Neural progenitor cell (in vitro differentiated cells): ENCODE data around the gene DCUN1D1. TPM values are rescaled to one million over a fixed set of nuclear protein-coding genes. Genes with fewer than 3 reads are reported as not detected.

Experiments
- DNase-seq: peaks from one replicate; pipeline ENCODE4 v3.0.0-alpha.2; 2016; ENCODE audit warnings: low spot score
- H2AFZ ChIP-seq: fragments of 200-600 bp; sonication (generic); replicated peaks from 2 replicates; pipeline ENCODE4 v1.6.1; 2016; ENCODE audit warnings: antibody characterized with exemption
- H3F3A ChIP-seq: fragments of 200-600 bp; sonication (generic); 2 replicates; pipeline ENCODE4 v1.6.1; 2016; ENCODE audit warnings: antibody characterized with exemption, low read depth
- H3K27ac ChIP-seq: fragments of 200-600 bp; sonication (generic); 2 replicates; pipeline ENCODE4 v1.5.1; 2016; ENCODE audit warnings: mild to moderate bottlenecking
- H3K27me3 ChIP-seq: fragments of 200-600 bp; sonication (generic); 2 replicates; pipeline ENCODE4 v1.6.1; 2016; ENCODE audit warnings: mild to moderate bottlenecking, moderate library complexity
- H3K36me3 ChIP-seq: fragments of 200-600 bp; sonication (generic); 2 replicates; pipeline ENCODE4 v1.5.1; 2016
- H3K4me1 ChIP-seq: fragments of 200-600 bp; sonication (generic); 2 replicates; pipeline ENCODE4 v1.6.1; 2016; ENCODE audit warnings: mixed run types
- H3K4me2 ChIP-seq: fragments of 200-600 bp; sonication (generic); 2 replicates; pipeline ENCODE4 v1.6.1; 2016
- H3K4me3 ChIP-seq: fragments of 200-600 bp; sonication (generic); 2 replicates; pipeline ENCODE4 v1.5.1; 2016
- H3K79me2 ChIP-seq: fragments of 200-600 bp; sonication (generic); 2 replicates; pipeline ENCODE4 v1.6.1; 2016; ENCODE audit warnings: low read depth
- H3K9ac ChIP-seq: fragments of 200-600 bp; sonication (generic); 2 replicates; pipeline ENCODE4 v1.6.1; 2016
- H3K9me3 ChIP-seq: fragments of 200-600 bp; sonication (generic); 2 replicates; pipeline ENCODE4 v1.5.1; 2016; ENCODE audit warnings: low read depth
- H4K20me1 ChIP-seq: fragments of 200-600 bp; sonication (generic); 2 replicates; pipeline ENCODE4 v1.6.1; 2016; ENCODE audit warnings: low read depth
- H3K27ac Mint-ChIP-seq: 3 replicates; pipeline ENCODE4 v1.8.0; 2021; ENCODE audit warnings: mixed read lengths
- H3K27me3 Mint-ChIP-seq: 2 replicates; pipeline ENCODE4 v1.8.0; 2022; ENCODE audit warnings: low read depth, mild to moderate bottlenecking, inconsistent platforms, moderate library complexity, mixed read lengths; ENCODE audit not compliant: insufficient read depth
- H3K36me3 Mint-ChIP-seq: 3 replicates; pipeline ENCODE4 v1.8.0; 2021; ENCODE audit warnings: mixed read lengths
- H3K4me1 Mint-ChIP-seq: 3 replicates; pipeline ENCODE4 v1.8.0; 2021; ENCODE audit warnings: mixed read lengths
- H3K4me3 Mint-ChIP-seq: 3 replicates; pipeline ENCODE4 v1.8.0; 2021; ENCODE audit warnings: mild to moderate bottlenecking, moderate library complexity, mixed read lengths
- H3K9me3 Mint-ChIP-seq: 3 replicates; pipeline ENCODE4 v1.8.0; 2020; ENCODE audit warnings: mixed read lengths
- EZH2 ChIP-seq: fragments of 200-600 bp; sonication (generic); IDR thresholded peaks from 2 replicates; pipeline ENCODE4 v1.6.1; 2017; ENCODE audit warnings: antibody characterized with exemption, mild to moderate bottlenecking, moderate library complexity
- EZH2phosphoT487 ChIP-seq: fragments of 200-600 bp; sonication (generic); IDR thresholded peaks from 2 replicates; pipeline ENCODE4 v1.6.1; 2017; ENCODE audit warnings: antibody characterized with exemption
- total RNA-seq: library from RNA; depleted of rRNA; stranded (reverse); fragments of >200 nt; gene quantifications from 2 replicates; pipeline ENCODE4 v1.2.3, GENCODE V29; 2015; ENCODE audit warnings: low replicate concordance
- TF ChIP-seq, protein P1 (sequence below): fragments of 200-600 bp; sonication (generic); IDR thresholded peaks from 2 replicates; pipeline ENCODE4 v1.5.1; 2017; ENCODE audit warnings: antibody characterized with exemption, mild to moderate bottlenecking

Gene DCUN1D1
- total RNA-seq, 1 donor from 2014 or later: 63.6 TPM

DNA sequence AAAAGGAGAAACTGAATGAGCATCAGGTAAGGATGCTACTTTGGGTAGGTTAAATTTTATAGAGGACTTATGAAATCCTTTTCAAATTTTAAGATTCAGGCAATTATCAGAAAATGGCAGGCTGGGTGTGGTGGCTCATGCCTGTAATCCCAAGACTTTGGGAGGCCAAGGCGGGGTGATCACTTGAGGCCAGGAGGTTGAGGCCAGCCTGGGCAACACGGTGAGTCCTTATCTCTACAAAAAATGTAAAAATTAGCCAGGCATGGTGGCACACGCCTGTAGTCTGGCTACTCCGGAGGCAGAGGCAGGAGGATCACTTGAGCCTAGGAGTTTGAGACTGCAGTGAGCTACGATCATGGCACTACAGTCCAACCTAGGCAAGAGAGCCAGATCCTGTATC is 23.1 kb downstream of the DCUN1D1 start:
- no peak overlapping the region for H3K27ac Mint-ChIP-seq
- peaks cover 5% of the 10 kb centered on the region for H3K9me3 Mint-ChIP-seq
- peaks cover 35% of the 10 kb centered on the region for H3K36me3 Mint-ChIP-seq
- peaks cover 19% of the 10 kb centered on the region for H3K79me2 ChIP-seq
- no peaks in the 10 kb centered on the region for H3K27me3 ChIP-seq
- H4K20me1 ChIP-seq: peaks cover 16% of the 10 kb centered on the region
- H3K27me3 Mint-ChIP-seq: peaks cover 5% of the 10 kb centered on the region
- H3K4me1 ChIP-seq: peaks cover 19% of the 10 kb centered on the region
- no peak overlapping the region for H3K4me2 ChIP-seq
- no peak overlapping the region for H3K27ac ChIP-seq
- no peak overlapping the region for H2AFZ ChIP-seq
- DNase-seq: no peak
- H3K4me3 Mint-ChIP-seq: no peak overlapping the region
- H3F3A ChIP-seq: peaks cover 14% of the 10 kb centered on the region
- H3K4me3 ChIP-seq: no peak overlapping the region
- peaks cover 42% of the 10 kb centered on the region for H3K36me3 ChIP-seq
- H3K4me1 Mint-ChIP-seq: peaks cover 22% of the 10 kb centered on the region
- no peak for TF ChIP-seq EZH2
- H3K9me3 ChIP-seq: no peaks in the 10 kb centered on the region
- no peak overlapping the region for H3K9ac ChIP-seq

DNA sequence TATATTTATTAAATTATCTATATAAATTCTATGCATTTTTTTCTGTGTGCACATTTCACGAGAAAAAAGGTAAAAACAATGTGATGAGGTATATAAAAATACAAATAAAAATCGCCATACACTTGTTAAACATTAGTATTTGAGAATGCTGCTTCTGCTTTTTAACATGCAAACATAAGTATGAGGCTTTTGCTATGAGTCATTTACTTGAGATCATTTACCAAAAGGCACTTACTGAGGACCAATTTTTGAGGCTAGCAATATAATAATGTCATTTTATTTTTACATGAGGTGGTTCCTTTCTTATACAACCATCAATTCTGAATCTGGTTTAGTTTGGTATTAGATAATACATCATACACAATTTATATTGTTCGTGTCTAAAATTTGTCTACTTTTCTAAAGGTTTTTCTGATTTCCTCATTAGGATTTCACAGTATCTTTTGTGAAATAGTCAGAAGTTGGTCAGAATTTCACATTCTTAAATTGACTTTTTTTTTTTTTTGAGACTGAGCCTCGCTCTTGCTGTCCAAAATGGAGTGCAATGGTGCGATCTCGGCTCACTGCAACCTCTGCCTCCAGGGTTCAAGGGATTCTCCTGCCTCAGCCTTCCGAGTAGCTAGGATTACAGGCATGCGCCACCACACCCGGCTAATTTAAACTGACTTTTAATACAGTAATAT is 25.6 kb downstream of the DCUN1D1 start:
- H3K4me3 ChIP-seq: no peak overlapping the region
- Mint-ChIP-seq H3K4me1 (peaks cover 10% of the 10 kb centered on the region), H3K27ac (no peak overlapping the region), H3K4me3 (no peak overlapping the region), H3K36me3 (peaks cover 48% of the 10 kb centered on the region), H3K9me3 (peaks cover 8% of the 10 kb centered on the region), H3K27me3 (peaks cover 5% of the 10 kb centered on the region)
- H3K27ac ChIP-seq: no peak overlapping the region
- H3K4me2 ChIP-seq: no peak overlapping the region
- peaks cover 31% of the 10 kb centered on the region for H3K36me3 ChIP-seq
- H3K9me3 ChIP-seq: no peaks in the 10 kb centered on the region
- H3K9ac ChIP-seq: no peak overlapping the region
- no peak for DNase-seq
- no peaks in the 10 kb centered on the region for H3K79me2 ChIP-seq
- no peak overlapping the region for H2AFZ ChIP-seq
- no peaks in the 10 kb centered on the region for H3K27me3 ChIP-seq
- peaks cover 4% of the 10 kb centered on the region for H3K4me1 ChIP-seq
- TF ChIP-seq, protein P1, sequence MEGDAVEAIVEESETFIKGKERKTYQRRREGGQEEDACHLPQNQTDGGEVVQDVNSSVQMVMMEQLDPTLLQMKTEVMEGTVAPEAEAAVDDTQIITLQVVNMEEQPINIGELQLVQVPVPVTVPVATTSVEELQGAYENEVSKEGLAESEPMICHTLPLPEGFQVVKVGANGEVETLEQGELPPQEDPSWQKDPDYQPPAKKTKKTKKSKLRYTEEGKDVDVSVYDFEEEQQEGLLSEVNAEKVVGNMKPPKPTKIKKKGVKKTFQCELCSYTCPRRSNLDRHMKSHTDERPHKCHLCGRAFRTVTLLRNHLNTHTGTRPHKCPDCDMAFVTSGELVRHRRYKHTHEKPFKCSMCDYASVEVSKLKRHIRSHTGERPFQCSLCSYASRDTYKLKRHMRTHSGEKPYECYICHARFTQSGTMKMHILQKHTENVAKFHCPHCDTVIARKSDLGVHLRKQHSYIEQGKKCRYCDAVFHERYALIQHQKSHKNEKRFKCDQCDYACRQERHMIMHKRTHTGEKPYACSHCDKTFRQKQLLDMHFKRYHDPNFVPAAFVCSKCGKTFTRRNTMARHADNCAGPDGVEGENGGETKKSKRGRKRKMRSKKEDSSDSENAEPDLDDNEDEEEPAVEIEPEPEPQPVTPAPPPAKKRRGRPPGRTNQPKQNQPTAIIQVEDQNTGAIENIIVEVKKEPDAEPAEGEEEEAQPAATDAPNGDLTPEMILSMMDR: no peak
- TF ChIP-seq EZH2 (no peak), EZH2phosphoT487 (no peak)
- peaks cover 3% of the 10 kb centered on the region for H3F3A ChIP-seq
- peaks cover 6% of the 10 kb centered on the region for H4K20me1 ChIP-seq

DNA sequence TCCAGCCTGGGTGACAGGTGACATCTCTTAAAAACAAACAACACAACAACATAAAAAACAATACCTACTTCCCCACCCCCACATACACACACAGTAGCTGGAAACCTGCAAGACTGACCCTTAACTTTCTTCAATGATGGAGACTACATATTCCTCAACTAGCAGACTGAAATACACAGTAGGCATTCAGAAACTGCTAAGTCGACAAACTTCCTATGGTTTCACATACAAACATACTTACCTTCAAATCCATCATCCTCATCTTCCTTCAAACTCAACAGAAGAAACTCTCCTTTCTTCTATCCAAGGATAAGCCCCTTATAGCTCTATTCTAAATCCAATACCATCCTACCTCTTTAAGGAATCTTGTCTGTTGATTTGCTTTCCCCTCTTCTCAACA is 30.6 kb downstream of the DCUN1D1 start:
- Histone ChIP-seq H3K27ac (no peak overlapping the region), H3K4me2 (no peak overlapping the region), H4K20me1 (no peaks in the 10 kb centered on the region), H3K4me3 (no peak overlapping the region), H3K36me3 (peaks cover 32% of the 10 kb centered on the region), H3K4me1 (no peaks in the 10 kb centered on the region), H3K9ac (no peak overlapping the region), H3F3A (peaks cover 12% of the 10 kb centered on the region), H3K27me3 (no peaks in the 10 kb centered on the region), H3K9me3 (no peaks in the 10 kb centered on the region), H3K79me2 (no peaks in the 10 kb centered on the region), H2AFZ (no peak overlapping the region)
- Mint-ChIP-seq H3K27ac (no peak overlapping the region), H3K27me3 (no peaks in the 10 kb centered on the region), H3K4me3 (no peak overlapping the region), H3K36me3 (peaks cover 48% of the 10 kb centered on the region), H3K4me1 (no peaks in the 10 kb centered on the region), H3K9me3 (peaks cover 8% of the 10 kb centered on the region)
- DNase-seq: no peak
- TF ChIP-seq EZH2: no peak
- no peak for TF ChIP-seq EZH2phosphoT487
- TF ChIP-seq, protein P1: no peak

DNA sequence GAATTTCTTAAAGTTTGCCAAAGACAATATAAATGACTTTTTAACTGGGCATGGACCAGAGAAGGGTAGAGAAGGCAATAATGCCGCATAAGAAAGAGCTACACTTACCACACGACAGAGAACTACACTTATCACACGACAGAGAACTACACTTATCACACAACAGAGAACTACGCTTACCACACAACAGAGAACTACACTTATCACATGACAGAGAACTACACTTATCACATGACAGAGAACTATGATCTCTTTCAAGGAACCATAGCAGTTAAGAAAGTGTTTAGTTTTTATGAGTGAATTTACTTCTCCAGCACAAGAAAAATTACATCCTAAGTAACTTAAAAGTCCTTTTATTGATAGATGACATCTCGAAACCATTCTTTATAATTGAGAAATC is 32.0 kb downstream of the DCUN1D1 start:
- Histone ChIP-seq H3K27me3 (no peaks in the 10 kb centered on the region), H4K20me1 (no peaks in the 10 kb centered on the region), H2AFZ (no peak overlapping the region), H3K4me3 (no peak overlapping the region), H3K36me3 (peaks cover 26% of the 10 kb centered on the region), H3F3A (peaks cover 12% of the 10 kb centered on the region), H3K27ac (peak overlapping the region; percentile 29), H3K9me3 (no peaks in the 10 kb centered on the region), H3K4me1 (no peaks in the 10 kb centered on the region), H3K9ac (no peak overlapping the region), H3K4me2 (no peak overlapping the region), H3K79me2 (no peaks in the 10 kb centered on the region)
- TF ChIP-seq EZH2 (no peak), EZH2phosphoT487 (no peak)
- TF ChIP-seq, protein P1: no peak
- H3K4me1 Mint-ChIP-seq: no peaks in the 10 kb centered on the region
- no peak overlapping the region for H3K4me3 Mint-ChIP-seq
- no peaks in the 10 kb centered on the region for H3K27me3 Mint-ChIP-seq
- no peak for DNase-seq
- peaks cover 8% of the 10 kb centered on the region for H3K9me3 Mint-ChIP-seq
- no peak overlapping the region for H3K27ac Mint-ChIP-seq
- H3K36me3 Mint-ChIP-seq: peaks cover 42% of the 10 kb centered on the region
